ENCODE results near the gene CYP24A1.

DNA sequence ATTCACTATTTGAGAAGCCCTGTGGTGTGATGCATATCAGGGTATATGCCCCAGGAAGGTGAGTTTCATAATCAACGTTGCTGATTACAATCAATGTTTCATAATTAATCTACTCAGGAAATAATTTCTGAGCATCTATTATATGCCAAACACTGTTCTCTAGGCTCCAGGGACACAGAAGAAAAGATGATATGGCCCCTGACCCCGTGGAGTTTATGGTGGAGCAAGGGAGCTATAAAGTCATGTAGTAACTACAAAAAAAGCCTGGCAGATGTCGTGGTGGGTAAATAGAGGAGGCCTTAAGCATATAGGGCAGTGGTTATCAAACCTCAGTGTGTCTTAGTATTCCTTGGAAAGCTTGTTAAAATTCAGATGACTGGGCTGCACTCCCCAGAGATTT lies 63.3 kb downstream of the CYP24A1 start:
- TF ChIP-seq, protein P1, sequence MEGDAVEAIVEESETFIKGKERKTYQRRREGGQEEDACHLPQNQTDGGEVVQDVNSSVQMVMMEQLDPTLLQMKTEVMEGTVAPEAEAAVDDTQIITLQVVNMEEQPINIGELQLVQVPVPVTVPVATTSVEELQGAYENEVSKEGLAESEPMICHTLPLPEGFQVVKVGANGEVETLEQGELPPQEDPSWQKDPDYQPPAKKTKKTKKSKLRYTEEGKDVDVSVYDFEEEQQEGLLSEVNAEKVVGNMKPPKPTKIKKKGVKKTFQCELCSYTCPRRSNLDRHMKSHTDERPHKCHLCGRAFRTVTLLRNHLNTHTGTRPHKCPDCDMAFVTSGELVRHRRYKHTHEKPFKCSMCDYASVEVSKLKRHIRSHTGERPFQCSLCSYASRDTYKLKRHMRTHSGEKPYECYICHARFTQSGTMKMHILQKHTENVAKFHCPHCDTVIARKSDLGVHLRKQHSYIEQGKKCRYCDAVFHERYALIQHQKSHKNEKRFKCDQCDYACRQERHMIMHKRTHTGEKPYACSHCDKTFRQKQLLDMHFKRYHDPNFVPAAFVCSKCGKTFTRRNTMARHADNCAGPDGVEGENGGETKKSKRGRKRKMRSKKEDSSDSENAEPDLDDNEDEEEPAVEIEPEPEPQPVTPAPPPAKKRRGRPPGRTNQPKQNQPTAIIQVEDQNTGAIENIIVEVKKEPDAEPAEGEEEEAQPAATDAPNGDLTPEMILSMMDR (IDR thresholded peaks at IDR 0.05), result no peak
- no peak for TF ChIP-seq EP300 (IDR thresholded peaks at IDR 0.05; ENCODE audit: borderline replicate concordance in 1 of 2, low read depth in 1 of 2, low read length in 1 of 2)
- no peak for TF ChIP-seq NRF1 (IDR thresholded peaks at IDR 0.05; ENCODE audit: low read depth, low read length)
- TF ChIP-seq, protein P2, sequence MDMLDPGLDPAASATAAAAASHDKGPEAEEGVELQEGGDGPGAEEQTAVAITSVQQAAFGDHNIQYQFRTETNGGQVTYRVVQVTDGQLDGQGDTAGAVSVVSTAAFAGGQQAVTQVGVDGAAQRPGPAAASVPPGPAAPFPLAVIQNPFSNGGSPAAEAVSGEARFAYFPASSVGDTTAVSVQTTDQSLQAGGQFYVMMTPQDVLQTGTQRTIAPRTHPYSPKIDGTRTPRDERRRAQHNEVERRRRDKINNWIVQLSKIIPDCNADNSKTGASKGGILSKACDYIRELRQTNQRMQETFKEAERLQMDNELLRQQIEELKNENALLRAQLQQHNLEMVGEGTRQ (IDR thresholded peaks at IDR 0.05; ENCODE audit: borderline replicate concordance, low read depth, low read length), result no peak
- TF ChIP-seq GABPA (IDR thresholded peaks at IDR 0.05; ENCODE audit: low read depth), result no peak
- no peak for TF ChIP-seq FOXJ3 (CRISPR knock-in tag; IDR thresholded peaks at IDR 0.05)
- no peak for TF ChIP-seq JUND (IDR thresholded peaks at IDR 0.05)

All from SK-N-SH (cell line).